SJCRH30 (cell line): ENCODE data around the gene DCHS2. TPM values are rescaled to one million over a fixed set of nuclear protein-coding genes. Genes with fewer than 3 reads are reported as not detected.
A peak's percentile ranks its signal among the peaks of the same experiment; 100 is the strongest.

Experiments
- DNase-seq, 2 experiments: peaks; one replicate each; pipeline ENCODE4 v3.0.0-alpha.2; 2015 to 2020
- H3K27ac ChIP-seq: fragments of 250-450 bp; sonication (Bioruptor Pico); 2 replicates; pipeline ENCODE4 v1.5.1; 2020; ENCODE audit warnings: mild to moderate bottlenecking, moderate library complexity
- H3K27me3 ChIP-seq: fragments of 250-450 bp; sonication (Bioruptor Pico); 2 replicates; pipeline ENCODE4 v1.5.1; 2020; ENCODE audit warnings: mild to moderate bottlenecking, moderate library complexity
- H3K36me3 ChIP-seq: fragments of 250-450 bp; sonication (Bioruptor Pico); 2 replicates; pipeline ENCODE4 v1.5.1; 2020; ENCODE audit warnings: mild to moderate bottlenecking, moderate library complexity
- H3K4me1 ChIP-seq: fragments of 250-450 bp; sonication (Bioruptor Pico); 2 replicates; pipeline ENCODE4 v1.5.1; 2020; ENCODE audit warnings: mild to moderate bottlenecking, moderate library complexity
- H3K4me3 ChIP-seq: fragments of 250-450 bp; sonication (Bioruptor Pico); 2 replicates; pipeline ENCODE4 v1.5.1; 2020; ENCODE audit warnings: mild to moderate bottlenecking, moderate library complexity
- H3K9me3 ChIP-seq: fragments of 250-450 bp; sonication (Bioruptor Pico); replicated peaks from 2 replicates; pipeline ENCODE4 v1.5.1; 2020; ENCODE audit warnings: mild to moderate bottlenecking, moderate library complexity
- total RNA-seq: library from RNA; depleted of rRNA; stranded (reverse); fragments of >200 nt; shearing (Covaris generic); gene quantifications from 2 replicates; pipeline ENCODE4 v1.2.3, GENCODE V29; 2014

DCHS2 gene
- total RNA-seq, 1 experiment from 2014 or later, result 0.45 TPM

DNA sequence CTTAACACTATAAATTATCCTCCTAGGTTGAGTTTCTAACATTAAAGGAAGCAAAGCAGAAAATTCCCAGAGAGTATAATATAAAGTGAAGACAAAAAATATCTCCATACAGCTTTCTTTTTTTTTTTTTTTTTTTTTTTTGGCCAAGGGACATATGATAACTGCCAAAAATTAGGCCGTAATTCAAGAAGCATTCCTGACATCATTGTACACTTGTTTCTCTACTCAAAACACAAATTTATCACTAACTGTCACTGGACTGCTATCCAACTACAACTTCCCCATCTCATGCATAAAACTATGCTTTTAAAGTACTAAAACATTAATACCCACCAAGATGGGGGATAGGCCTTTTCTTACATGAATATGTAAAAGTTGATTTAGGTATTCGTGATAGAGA lies 77.2 kb downstream of the DCHS2 start:
- Histone ChIP-seq H3K27ac (no peak overlapping the region), H3K9me3 (no peaks in the 10 kb centered on the region), H3K4me3 (no peak overlapping the region), H3K27me3 (no peaks in the 10 kb centered on the region), H3K4me1 (0 out of 2 replicates have a peak, but pooled peaks cover 6% of the 10 kb centered on the region), H3K36me3 (no peaks in the 10 kb centered on the region)
- no peak for DNase-seq

- no peak overlapping the region for H3K27ac ChIP-seq
Measured at GRCh38 chr4:154407443-154407842, 84.2 kb downstream of the DCHS2 start.

DNA sequence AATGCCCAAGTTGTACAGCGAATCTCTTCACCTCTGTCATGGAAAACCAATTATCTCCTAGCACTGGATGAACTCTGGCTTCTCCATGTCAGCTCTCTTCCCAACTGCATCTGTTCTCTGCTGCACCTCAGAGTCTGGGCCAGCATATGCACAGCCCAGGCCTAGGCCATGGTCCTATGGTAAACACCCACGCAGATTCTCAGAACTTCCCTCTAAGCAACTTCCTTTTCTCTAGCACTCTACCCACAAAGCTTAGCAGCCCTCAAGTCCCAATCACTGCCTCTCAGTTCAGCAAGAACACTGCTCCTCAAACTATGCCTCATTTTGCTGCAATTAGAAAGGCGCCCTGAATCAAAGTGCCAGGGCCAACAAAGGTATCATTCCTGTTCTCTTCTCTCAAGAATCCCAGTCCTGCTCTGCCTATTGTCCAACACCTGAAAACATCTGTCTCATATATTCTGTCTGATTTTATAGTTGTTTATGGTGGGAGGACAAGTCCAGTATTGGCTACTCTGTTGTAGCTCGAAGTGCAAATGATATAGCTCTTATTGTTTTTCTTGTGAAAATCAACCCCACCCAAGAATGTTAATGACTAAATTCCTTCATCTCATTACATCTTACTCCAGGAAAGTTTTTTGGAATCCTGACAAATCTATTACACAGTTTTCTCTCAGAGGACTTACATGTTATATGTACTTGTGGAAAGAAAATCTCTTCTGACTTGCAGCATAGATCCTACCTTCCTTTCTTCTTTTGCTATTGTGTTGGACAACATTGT lies 85.4 kb downstream of the DCHS2 start:
- no peaks in the 10 kb centered on the region for H3K36me3 ChIP-seq
- H3K27ac ChIP-seq, result no peak overlapping the region
- no peaks in the 10 kb centered on the region for H3K27me3 ChIP-seq
- no peaks in the 10 kb centered on the region for H3K4me1 ChIP-seq
- H3K9me3 ChIP-seq, result no peaks in the 10 kb centered on the region
- H3K4me3 ChIP-seq, result no peak overlapping the region
- no peak for DNase-seq

More at GRCh38 chr4:154407443-154407842, 84.2 kb downstream of the DCHS2 start:
- Histone ChIP-seq H3K4me1 (no peaks in the 10 kb centered on the region), H3K27me3 (no peaks in the 10 kb centered on the region), H3K4me3 (no peak overlapping the region), H3K36me3 (no peaks in the 10 kb centered on the region), H3K9me3 (no peaks in the 10 kb centered on the region)
- no peak for DNase-seq

GRCh38 chr4:154399259-154399974 lies 92.2 kb downstream of the DCHS2 start:
- no peaks in the 10 kb centered on the region for H3K4me1 ChIP-seq
- no peak overlapping the region for H3K27ac ChIP-seq
- no peaks in the 10 kb centered on the region for H3K36me3 ChIP-seq
- no peaks in the 10 kb centered on the region for H3K9me3 ChIP-seq
- no peak overlapping the region for H3K4me3 ChIP-seq
- no peaks in the 10 kb centered on the region for H3K27me3 ChIP-seq
- peak in 1 of 2 experiments; percentile 29 for DNase-seq

GRCh38 chr4:154390324-154390723 lies 101.3 kb downstream of the DCHS2 start:
- Histone ChIP-seq H3K9me3 (no peaks in the 10 kb centered on the region), H3K27ac (no peak overlapping the region), H3K4me1 (no peaks in the 10 kb centered on the region), H3K36me3 (no peaks in the 10 kb centered on the region), H3K27me3 (no peaks in the 10 kb centered on the region), H3K4me3 (no peak overlapping the region)
- no peak for DNase-seq

DNA sequence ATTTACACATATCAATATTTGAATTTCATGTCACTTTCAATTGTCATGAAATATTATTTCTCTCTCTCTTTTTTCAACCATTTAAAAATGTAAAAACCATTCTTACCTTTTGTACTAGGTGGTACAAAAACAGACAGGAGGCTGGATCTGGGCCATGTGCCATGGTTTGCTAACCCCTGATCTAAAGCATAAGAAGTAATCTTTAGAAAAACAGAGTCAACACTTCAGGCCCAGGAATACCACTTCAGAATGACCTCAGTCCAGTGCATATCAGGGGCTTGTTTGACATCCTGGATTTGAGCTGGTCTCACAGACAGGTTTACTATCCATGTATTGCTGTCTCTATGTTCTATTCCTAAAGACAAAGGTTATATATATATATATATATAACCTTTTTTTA lies 102.5 kb downstream of the DCHS2 start:
- no peaks in the 10 kb centered on the region for H3K4me1 ChIP-seq

DNA sequence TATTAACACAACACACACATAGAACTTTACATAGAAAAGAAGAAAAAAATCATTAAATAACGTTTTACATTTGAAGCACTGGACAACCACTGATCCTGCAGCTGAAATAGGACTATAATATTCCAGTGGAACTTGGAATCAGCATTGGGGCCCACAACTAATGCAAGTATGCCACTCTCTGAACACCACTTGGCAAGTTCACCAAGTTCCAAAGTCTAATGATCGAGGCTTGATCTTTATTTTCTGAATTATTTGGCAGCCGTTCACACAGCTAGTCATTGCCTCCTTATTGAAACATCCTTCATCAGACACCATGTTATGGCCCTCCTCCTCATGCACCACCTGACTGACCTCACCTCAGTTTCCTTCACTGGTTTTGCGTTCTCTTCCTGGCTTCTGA lies 107.6 kb downstream of the DCHS2 start:
- H3K36me3 ChIP-seq, result no peaks in the 10 kb centered on the region
- H3K9me3 ChIP-seq, result no peaks in the 10 kb centered on the region
- no peak overlapping the region for H3K27ac ChIP-seq
- DNase-seq, result no peak
- no peaks in the 10 kb centered on the region for H3K4me1 ChIP-seq
- H3K27me3 ChIP-seq, result no peaks in the 10 kb centered on the region
- no peak overlapping the region for H3K4me3 ChIP-seq

More for the DNA sequence above, 102.5 kb downstream of the DCHS2 start:
- no peak for DNase-seq
- no peaks in the 10 kb centered on the region for H3K27me3 ChIP-seq
- no peaks in the 10 kb centered on the region for H3K36me3 ChIP-seq
- H3K4me3 ChIP-seq, result no peak overlapping the region
- no peaks in the 10 kb centered on the region for H3K9me3 ChIP-seq
- H3K27ac ChIP-seq, result no peak overlapping the region

DNA sequence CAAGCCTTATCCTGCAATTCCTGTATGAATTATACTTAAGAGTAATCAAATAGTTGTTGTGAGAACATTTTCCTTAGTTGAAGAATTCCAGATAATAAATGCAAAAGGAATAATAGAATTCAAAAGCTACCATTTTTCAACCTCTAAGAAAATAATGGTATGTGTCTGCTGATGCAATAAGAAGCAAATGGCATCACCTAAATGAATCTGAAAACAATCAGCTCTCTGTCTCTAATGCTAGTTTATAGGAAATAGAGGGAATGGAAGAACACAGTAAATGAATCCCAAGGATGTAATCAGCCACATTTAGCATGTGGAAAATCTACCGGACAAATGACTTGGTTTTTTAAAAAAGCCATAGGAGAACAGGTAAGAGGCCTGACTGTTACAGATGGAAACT lies 115.1 kb downstream of the DCHS2 start:
- no peaks in the 10 kb centered on the region for H3K9me3 ChIP-seq
- H3K4me3 ChIP-seq, result no peak overlapping the region
- no peaks in the 10 kb centered on the region for H3K4me1 ChIP-seq
- no peak for DNase-seq
- no peaks in the 10 kb centered on the region for H3K27me3 ChIP-seq
- H3K27ac ChIP-seq, result no peak overlapping the region
- H3K36me3 ChIP-seq, result no peaks in the 10 kb centered on the region

- Histone ChIP-seq H3K4me3 (no peak overlapping the region), H3K27ac (no peak overlapping the region), H3K27me3 (no peaks in the 10 kb centered on the region), H3K4me1 (no peaks in the 10 kb centered on the region), H3K36me3 (no peaks in the 10 kb centered on the region), H3K9me3 (no peaks in the 10 kb centered on the region)
- no peak for DNase-seq
Measured at GRCh38 chr4:154368060-154368459, 123.5 kb downstream of the DCHS2 start.

DNA sequence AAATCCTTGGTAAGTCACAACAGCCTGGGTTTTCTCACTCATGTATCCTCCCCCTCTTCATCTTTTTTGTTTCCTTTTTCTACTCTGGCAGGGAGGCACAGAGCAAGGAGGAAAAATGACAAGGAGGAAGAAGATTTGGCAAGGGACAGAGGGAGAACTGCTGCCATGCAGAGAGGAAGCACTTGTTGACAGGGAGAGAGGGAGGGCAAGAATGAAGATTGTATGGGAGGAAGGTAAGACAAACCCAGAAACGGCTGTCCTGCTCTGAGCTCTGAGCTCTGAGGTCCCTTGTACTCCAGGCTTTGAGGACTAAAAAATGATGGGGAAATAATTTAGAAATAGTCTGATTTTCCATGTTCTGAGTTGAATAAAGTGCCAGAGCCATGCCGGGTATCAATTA lies 123.9 kb downstream of the DCHS2 start:
- H3K36me3 ChIP-seq, result no peaks in the 10 kb centered on the region
- H3K27me3 ChIP-seq, result no peaks in the 10 kb centered on the region
- DNase-seq, result no peak
- H3K9me3 ChIP-seq, result no peaks in the 10 kb centered on the region
- no peaks in the 10 kb centered on the region for H3K4me1 ChIP-seq
- no peak overlapping the region for H3K27ac ChIP-seq
- H3K4me3 ChIP-seq, result no peak overlapping the region

DNA sequence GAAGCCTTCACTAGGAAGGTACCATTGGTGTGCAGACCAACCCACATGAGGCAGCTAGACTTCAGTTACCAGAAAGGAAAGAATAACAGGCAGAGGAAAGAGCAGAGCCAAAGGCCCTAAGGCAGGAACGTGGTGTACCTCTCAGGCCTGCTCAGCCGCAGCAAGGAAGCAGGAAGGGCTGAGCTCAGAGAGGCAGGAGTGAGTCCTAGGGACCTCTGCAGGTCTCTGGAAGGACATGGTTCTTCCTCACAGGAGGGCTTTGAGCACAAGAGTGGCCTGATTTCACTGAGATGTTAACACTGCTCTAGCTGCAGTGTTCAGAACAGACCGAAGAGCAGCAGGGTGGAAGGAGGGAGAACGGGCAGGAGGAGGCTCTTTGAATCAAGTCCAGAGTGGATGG lies 124.6 kb downstream of the DCHS2 start:
- no peaks in the 10 kb centered on the region for H3K9me3 ChIP-seq
- H3K4me1 ChIP-seq, result no peaks in the 10 kb centered on the region

DNA sequence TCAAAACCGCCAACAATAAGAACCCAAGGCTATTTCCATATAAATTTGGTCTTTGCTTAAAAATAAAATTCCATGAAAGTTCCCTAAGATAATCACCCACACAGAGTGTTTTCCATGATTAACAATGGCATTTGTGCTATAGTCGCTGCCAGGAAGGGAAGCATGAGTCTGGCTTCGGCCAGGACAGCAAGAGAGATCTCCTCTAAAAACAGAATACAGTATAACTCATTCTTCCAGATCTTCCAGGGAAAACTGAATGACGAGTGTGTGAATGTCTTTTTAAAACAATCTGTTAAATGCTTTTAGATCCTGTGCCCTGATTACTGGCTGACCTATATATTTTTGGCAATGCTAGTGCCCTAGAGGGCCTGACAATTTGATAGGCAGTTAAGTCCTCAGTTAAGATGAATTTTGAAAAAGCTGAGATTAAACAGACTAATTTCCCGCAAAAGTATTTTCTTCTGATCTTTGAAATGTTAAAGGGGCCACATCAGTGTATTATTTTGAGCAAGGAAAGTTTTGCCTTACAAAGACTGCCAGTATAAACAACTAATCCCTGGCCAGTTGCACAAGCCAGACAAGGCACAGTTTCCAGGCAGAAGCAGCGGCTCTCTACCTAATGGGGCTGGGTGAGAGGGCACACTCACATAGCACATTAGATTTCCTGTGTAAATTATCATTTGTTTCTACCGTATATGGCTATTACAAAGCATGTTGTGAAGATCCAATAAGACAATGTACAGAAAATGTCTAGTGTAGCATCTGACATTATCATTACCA lies 127.3 kb downstream of the DCHS2 start:
- Histone ChIP-seq H3K36me3 (no peaks in the 10 kb centered on the region), H3K27me3 (no peaks in the 10 kb centered on the region), H3K9me3 (no peaks in the 10 kb centered on the region), H3K4me1 (no peaks in the 10 kb centered on the region), H3K27ac (no peak overlapping the region), H3K4me3 (no peak overlapping the region)
- DNase-seq, result no peak

More for the DNA sequence above, 124.6 kb downstream of the DCHS2 start:
- Histone ChIP-seq H3K27ac (no peak overlapping the region), H3K4me3 (no peak overlapping the region), H3K27me3 (no peaks in the 10 kb centered on the region), H3K36me3 (no peaks in the 10 kb centered on the region)
- DNase-seq, result no peak

- H3K4me1 ChIP-seq, result no peaks in the 10 kb centered on the region
- no peak overlapping the region for H3K4me3 ChIP-seq
- no peaks in the 10 kb centered on the region for H3K36me3 ChIP-seq
- no peak for DNase-seq
- H3K9me3 ChIP-seq, result no peaks in the 10 kb centered on the region
- no peak overlapping the region for H3K27ac ChIP-seq
- no peaks in the 10 kb centered on the region for H3K27me3 ChIP-seq
Measured at GRCh38 chr4:154361450-154361849, 130.1 kb downstream of the DCHS2 start.

- Histone ChIP-seq H3K9me3 (no peaks in the 10 kb centered on the region), H3K4me1 (no peaks in the 10 kb centered on the region), H3K36me3 (no peaks in the 10 kb centered on the region), H3K27me3 (no peaks in the 10 kb centered on the region), H3K4me3 (no peak overlapping the region), H3K27ac (no peak overlapping the region)
- DNase-seq, result no peak
Measured at GRCh38 chr4:154360491-154360890, 131.1 kb downstream of the DCHS2 start.

DNA sequence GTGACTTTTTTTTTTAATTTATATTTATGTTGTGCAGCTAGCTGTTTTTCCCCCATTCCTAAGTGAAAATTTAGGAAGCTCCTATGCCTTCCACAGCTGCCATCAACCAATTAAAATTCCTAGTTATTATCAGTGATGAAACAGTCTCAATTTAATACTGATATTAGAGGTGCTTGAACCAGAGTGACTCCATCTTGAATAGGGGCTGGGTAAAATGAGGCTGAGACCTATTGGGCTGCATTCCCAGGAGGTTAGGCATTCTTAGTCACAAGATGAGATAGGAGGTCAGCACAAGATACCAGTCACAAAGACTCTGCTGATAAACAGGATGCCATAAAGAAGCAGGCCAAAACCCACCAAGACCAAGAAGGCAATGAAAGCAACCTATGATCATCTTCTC lies 136.7 kb downstream of the DCHS2 start:
- DNase-seq, result no peak
- Histone ChIP-seq H3K27ac (no peak overlapping the region), H3K4me3 (no peak overlapping the region), H3K9me3 (no peaks in the 10 kb centered on the region), H3K4me1 (no peaks in the 10 kb centered on the region), H3K27me3 (no peaks in the 10 kb centered on the region), H3K36me3 (no peaks in the 10 kb centered on the region)
